ENCODE results near the gene CHD1L. TPM values are rescaled to one million over a fixed set of nuclear protein-coding genes. Genes with fewer than 3 reads are reported as not detected.
"Not testable (repeated sequence)": the region's sequence is repeated elsewhere in the genome, so short reads cannot be mapped to it uniquely, and the experiment has no call there.

Gene CHD1L
- total RNA-seq, 6 experiments from 2014 or later, result 21.7 to 34.3 (median 28.8) TPM

DNA sequence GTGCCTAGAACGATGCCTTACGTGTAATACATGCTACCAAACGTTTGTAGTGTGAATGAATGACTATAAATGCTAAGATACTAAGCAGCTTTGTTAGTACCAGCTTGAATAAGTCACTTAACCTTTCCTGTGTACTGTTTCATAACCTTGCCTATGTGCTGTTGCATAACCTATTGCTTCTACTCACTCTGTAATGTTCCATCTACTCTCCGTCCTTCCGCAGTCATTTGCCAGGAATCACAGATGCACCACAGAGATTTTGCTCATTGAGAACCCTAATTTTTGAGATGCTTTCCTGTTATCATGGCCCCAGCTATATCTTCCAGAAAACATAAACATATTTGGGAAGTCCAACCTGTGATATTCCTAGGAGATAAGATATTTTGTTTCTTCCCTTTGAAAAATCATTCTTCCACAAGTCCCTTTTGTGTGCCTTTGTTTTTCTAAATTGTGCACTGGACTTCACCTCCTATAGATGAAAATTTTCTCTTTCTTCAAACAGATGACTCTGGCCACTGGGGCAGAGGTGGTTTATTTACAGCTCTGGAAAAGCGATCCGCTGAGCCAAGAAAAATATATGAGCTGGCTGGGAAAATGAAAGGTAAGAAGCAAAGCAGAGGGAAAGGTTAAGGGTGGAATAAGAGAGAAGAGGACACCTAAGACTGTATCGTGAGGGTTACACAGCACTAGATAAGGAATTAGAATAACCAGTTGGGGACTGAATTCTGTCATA, 44.8 kb downstream of the CHD1L start:
- Histone ChIP-seq H3K27ac (peak overlapping the region in 2 of 3 donors; percentile 14 to 58), H3K9me3 (no peaks in the 10 kb centered on the region), H3K27me3 (no peaks in the 10 kb centered on the region), H3K36me3 (peaks cover 0 to 32% (median 16%) of the 10 kb centered on the region in 4 donors), H3K4me1 (peaks cover 0 to 14% (median 3%) of the 10 kb centered on the region in 4 donors), H3K4me3 (no peak overlapping the region)
- WGBS (ENCODE audit: insufficient coverage, low coverage, low lambda C conversion rate, missing lambda C conversion rate), result 52% methylated on average over 8 of the region's 8 CpGs
- TF ChIP-seq POLR2A (IDR thresholded peaks at IDR 0.05), result no peak
- TF ChIP-seq, protein P1, sequence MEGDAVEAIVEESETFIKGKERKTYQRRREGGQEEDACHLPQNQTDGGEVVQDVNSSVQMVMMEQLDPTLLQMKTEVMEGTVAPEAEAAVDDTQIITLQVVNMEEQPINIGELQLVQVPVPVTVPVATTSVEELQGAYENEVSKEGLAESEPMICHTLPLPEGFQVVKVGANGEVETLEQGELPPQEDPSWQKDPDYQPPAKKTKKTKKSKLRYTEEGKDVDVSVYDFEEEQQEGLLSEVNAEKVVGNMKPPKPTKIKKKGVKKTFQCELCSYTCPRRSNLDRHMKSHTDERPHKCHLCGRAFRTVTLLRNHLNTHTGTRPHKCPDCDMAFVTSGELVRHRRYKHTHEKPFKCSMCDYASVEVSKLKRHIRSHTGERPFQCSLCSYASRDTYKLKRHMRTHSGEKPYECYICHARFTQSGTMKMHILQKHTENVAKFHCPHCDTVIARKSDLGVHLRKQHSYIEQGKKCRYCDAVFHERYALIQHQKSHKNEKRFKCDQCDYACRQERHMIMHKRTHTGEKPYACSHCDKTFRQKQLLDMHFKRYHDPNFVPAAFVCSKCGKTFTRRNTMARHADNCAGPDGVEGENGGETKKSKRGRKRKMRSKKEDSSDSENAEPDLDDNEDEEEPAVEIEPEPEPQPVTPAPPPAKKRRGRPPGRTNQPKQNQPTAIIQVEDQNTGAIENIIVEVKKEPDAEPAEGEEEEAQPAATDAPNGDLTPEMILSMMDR (IDR thresholded peaks at IDR 0.05), result no peak
- ATAC-seq (peak; percentile 91 to 98 (median 94)), DNase-seq (no peak)
- intact Hi-C loops (cut with DNase I), result no loop called here

DNA sequence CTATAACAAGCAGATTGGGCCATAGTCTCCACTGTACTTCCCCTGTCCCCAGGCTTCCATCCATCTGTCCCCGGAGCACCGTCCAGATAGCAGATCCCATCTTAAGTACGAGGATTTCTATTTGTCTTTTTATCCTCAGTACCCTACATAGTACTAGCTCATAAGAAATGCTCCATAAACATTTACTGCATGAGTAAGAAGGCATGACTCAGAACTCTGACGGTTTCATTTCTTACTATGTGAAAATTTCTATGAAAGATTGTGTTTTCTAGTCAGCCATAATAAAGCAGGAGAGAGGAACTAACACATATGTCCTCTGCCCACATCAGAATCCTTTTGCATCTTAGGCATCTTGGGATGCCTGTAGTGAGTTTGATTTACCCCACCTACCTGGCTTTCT, 49.5 kb downstream of the CHD1L start:
- H3K27ac ChIP-seq, result no peak overlapping the region
- H3K4me1 ChIP-seq, result peaks cover 0 to 8% (median 3%) of the 10 kb centered on the region in 4 donors
- TF ChIP-seq POLR2A (IDR thresholded peaks at IDR 0.05), result no peak
- TF ChIP-seq, protein P1 (IDR thresholded peaks at IDR 0.05), result no peak
- intact Hi-C loops (cut with DNase I), result no loop called here
- H3K9me3 ChIP-seq, result no peaks in the 10 kb centered on the region
- H3K4me3 ChIP-seq, result no peak overlapping the region
- WGBS (ENCODE audit: insufficient coverage, low coverage, low lambda C conversion rate, missing lambda C conversion rate), result 86% methylated on average over 4 of the region's 4 CpGs
- no peaks in the 10 kb centered on the region for H3K27me3 ChIP-seq
- no peak for ATAC-seq
- peaks cover 0 to 26% (median 18%) of the 10 kb centered on the region in 4 donors for H3K36me3 ChIP-seq
- no peak for DNase-seq

DNA sequence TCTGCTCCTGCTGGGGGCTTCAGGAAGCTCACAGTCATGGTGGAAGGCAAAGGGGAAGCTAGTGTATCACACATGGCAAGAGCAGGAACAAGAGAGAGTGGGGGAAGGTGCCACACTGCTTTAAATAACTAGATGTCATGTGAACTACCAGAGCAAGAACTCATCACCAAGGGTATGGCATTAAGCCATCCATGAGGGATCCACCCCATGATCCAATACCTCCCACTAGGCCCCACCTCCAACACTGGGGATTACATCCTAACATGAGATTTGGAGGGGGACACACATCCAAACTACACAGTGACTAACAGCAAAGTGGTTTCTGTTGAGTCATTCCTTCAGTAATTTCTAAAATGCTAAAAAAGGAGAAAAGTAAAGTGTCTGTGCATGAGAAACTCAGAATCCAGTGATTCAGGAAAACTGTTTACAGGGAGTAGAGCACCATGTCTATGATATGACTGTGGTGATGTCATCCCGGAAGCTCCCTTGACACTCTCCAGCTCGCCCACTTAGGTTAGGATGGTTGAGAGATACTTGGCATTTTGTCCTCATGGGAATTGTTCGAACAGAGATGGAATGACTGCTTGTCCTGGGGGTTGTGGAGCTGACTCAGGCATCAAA, 50.3 kb downstream of the CHD1L start:
- WGBS (ENCODE audit: insufficient coverage, low coverage, low lambda C conversion rate, missing lambda C conversion rate), result 92% methylated on average over 3 of the region's 3 CpGs
- Histone ChIP-seq H3K36me3 (peaks cover 0 to 26% (median 17%) of the 10 kb centered on the region in 4 donors), H3K9me3 (no peaks in the 10 kb centered on the region), H3K27ac (no peak overlapping the region), H3K27me3 (no peaks in the 10 kb centered on the region), H3K4me3 (no peak overlapping the region), H3K4me1 (peaks cover 0 to under 1% (median 0%) of the 10 kb centered on the region in 4 donors)
- DNase-seq, result no peak
- ATAC-seq, result no peak
- intact Hi-C loops (cut with DNase I), result no loop called here
- TF ChIP-seq, protein P1 (IDR thresholded peaks at IDR 0.05), result no peak

DNA sequence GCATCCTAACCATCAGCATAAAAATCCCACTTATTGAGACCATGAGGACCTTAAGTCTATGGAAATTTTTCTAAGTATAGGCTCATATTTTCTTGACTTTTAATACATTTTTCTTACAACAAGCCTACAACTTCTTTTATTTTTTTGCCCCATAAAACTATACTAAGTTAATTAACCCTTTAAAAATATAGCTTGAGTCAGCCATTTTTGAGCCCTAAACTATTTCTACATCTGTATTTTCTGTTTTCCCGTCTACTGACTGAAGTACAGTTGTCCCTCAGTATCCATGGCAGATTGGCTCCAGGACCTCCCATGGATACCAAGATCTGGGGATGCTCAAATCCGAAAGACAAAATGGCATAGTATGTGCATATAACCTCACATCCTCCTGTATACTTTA, 55.0 kb downstream of the CHD1L start:
- H3K36me3 ChIP-seq, result peaks cover 0 to 18% (median 17%) of the 10 kb centered on the region in 4 donors
- ATAC-seq (no peak), DNase-seq (no peak)
- intact Hi-C loops (cut with DNase I), result no loop called here
- no peak overlapping the region for H3K27ac ChIP-seq
- no peak overlapping the region for H3K4me3 ChIP-seq
- peaks cover 0 to 6% (median 0%) of the 10 kb centered on the region in 4 donors for H3K9me3 ChIP-seq
- 94% methylated on average over 2 of the region's 2 CpGs for WGBS (ENCODE audit: insufficient coverage, low coverage, low lambda C conversion rate, missing lambda C conversion rate)
- H3K27me3 ChIP-seq, result no peaks in the 10 kb centered on the region
- TF ChIP-seq POLR2A (IDR thresholded peaks at IDR 0.05), result no peak
- TF ChIP-seq, protein P1 (IDR thresholded peaks at IDR 0.05), result no peak
- H3K4me1 ChIP-seq, result no peaks in the 10 kb centered on the region

DNA sequence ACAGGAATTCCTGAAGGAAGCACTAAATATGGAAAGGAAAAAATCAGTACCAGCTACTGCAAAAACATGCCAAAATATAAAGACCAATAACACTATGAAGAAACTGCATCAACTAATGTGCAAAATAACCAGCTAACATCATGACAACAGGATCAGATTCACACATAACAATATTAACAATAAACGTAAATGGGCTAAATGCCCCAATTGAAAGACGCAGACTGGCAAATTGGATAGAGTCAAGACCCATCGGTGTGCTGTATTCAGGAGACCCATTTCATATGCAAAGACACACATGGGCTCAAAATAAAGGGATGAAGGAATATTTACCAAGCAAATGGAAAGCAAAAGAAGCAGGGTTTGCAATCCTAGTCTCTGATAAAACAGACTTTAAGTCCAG, 63.3 kb downstream of the CHD1L start:
- H3K27ac ChIP-seq; DNase-seq; H3K4me3 ChIP-seq; H3K27me3 ChIP-seq; H3K4me1 ChIP-seq; intact Hi-C loops (cut with DNase I); ATAC-seq; H3K36me3 ChIP-seq: not testable (repeated sequence)
- H3K9me3 ChIP-seq, result peaks cover 0 to 14% (median 5%) of the 10 kb centered on the region in 4 donors
- WGBS (ENCODE audit: insufficient coverage, low coverage, low lambda C conversion rate, missing lambda C conversion rate), result 97% methylated on average over 3 of the region's 3 CpGs
